SK-N-SH (cell line): ENCODE results near the gene TRIP13.
"Not testable (repeated sequence)": the region's sequence is repeated elsewhere in the genome, so short reads cannot be mapped to it uniquely, and the experiment has no call there.

Experiments used
- EP300 ChIP-seq, 2 experiments: IDR thresholded peaks; 2 replicates each; pipeline versions ENCODE4 v1.4.0 to v1.6.1; 2012; ENCODE audit warnings: borderline replicate concordance in 1 of 2, low read depth in 1 of 2, low read length in 1 of 2
- NRF1 ChIP-seq: IDR thresholded peaks from 2 replicates; pipeline ENCODE4 v1.6.1; 2012; ENCODE audit warnings: low read depth, mild to moderate bottlenecking, low read length
- POLR2AphosphoS5 ChIP-seq: IDR thresholded peaks from 2 replicates; pipeline ENCODE4 v1.6.1; 2012; ENCODE audit warnings: low read depth, low read length
- RAD21 ChIP-seq: IDR thresholded peaks from 2 replicates; pipeline ENCODE4 v1.6.1; 2012; ENCODE audit warnings: mild to moderate bottlenecking, low read length
- TEAD4 ChIP-seq: IDR thresholded peaks from 2 replicates; pipeline ENCODE4 v1.4.0; 2012; ENCODE audit warnings: mild to moderate bottlenecking, borderline replicate concordance; ENCODE audit not compliant: insufficient read depth
- TF ChIP-seq, protein P1 (sequence below): fragments of 200-600 bp; sonication (generic); IDR thresholded peaks from 2 replicates; pipeline ENCODE4 v1.6.1; 2017; ENCODE audit warnings: antibody characterized with exemption, mild to moderate bottlenecking, moderate library complexity
- TF ChIP-seq, protein P2 (sequence below): IDR thresholded peaks from 2 replicates; pipeline ENCODE4 v1.6.1; 2012; ENCODE audit warnings: mild to moderate bottlenecking, low read depth, low read length, moderate library complexity
- TF ChIP-seq, protein P3 (sequence below): IDR thresholded peaks from 2 replicates; pipeline ENCODE4 v1.4.0; 2012; ENCODE audit warnings: low read depth
- TF ChIP-seq, protein P4 (sequence below): IDR thresholded peaks from 2 replicates; pipeline ENCODE4 v1.4.0; 2012; ENCODE audit warnings: low read depth, borderline replicate concordance

DNA sequence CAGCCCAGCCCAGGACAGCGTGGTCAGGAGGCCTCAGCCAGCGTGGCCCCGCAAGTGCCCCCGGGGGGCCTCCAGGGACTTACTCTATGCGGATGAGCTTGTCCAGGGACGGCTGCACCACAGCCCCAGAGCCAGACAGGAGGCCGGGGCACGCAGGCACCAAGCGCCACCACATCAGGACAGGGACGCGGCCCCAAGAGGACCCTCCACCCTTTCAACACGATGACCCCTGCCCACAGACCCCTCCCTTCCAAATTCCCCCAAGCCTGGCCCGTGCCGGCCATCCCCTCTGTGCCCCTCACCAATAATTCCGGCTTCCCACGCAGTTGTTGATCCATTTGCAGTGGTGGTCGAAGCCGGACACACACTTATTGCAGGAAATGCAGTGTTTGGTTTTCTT lies 45.5 kb upstream of the TRIP13 start:
- TF ChIP-seq, protein P1, sequence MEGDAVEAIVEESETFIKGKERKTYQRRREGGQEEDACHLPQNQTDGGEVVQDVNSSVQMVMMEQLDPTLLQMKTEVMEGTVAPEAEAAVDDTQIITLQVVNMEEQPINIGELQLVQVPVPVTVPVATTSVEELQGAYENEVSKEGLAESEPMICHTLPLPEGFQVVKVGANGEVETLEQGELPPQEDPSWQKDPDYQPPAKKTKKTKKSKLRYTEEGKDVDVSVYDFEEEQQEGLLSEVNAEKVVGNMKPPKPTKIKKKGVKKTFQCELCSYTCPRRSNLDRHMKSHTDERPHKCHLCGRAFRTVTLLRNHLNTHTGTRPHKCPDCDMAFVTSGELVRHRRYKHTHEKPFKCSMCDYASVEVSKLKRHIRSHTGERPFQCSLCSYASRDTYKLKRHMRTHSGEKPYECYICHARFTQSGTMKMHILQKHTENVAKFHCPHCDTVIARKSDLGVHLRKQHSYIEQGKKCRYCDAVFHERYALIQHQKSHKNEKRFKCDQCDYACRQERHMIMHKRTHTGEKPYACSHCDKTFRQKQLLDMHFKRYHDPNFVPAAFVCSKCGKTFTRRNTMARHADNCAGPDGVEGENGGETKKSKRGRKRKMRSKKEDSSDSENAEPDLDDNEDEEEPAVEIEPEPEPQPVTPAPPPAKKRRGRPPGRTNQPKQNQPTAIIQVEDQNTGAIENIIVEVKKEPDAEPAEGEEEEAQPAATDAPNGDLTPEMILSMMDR: not testable (repeated sequence)
- TF ChIP-seq, protein P2, sequence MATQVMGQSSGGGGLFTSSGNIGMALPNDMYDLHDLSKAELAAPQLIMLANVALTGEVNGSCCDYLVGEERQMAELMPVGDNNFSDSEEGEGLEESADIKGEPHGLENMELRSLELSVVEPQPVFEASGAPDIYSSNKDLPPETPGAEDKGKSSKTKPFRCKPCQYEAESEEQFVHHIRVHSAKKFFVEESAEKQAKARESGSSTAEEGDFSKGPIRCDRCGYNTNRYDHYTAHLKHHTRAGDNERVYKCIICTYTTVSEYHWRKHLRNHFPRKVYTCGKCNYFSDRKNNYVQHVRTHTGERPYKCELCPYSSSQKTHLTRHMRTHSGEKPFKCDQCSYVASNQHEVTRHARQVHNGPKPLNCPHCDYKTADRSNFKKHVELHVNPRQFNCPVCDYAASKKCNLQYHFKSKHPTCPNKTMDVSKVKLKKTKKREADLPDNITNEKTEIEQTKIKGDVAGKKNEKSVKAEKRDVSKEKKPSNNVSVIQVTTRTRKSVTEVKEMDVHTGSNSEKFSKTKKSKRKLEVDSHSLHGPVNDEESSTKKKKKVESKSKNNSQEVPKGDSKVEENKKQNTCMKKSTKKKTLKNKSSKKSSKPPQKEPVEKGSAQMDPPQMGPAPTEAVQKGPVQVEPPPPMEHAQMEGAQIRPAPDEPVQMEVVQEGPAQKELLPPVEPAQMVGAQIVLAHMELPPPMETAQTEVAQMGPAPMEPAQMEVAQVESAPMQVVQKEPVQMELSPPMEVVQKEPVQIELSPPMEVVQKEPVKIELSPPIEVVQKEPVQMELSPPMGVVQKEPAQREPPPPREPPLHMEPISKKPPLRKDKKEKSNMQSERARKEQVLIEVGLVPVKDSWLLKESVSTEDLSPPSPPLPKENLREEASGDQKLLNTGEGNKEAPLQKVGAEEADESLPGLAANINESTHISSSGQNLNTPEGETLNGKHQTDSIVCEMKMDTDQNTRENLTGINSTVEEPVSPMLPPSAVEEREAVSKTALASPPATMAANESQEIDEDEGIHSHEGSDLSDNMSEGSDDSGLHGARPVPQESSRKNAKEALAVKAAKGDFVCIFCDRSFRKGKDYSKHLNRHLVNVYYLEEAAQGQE: not testable (repeated sequence)
- not testable (repeated sequence) for TF ChIP-seq TEAD4; RAD21; NRF1; POLR2AphosphoS5; EP300 (IDR thresholded peaks at IDR 0.05; ENCODE audit: borderline replicate concordance in 1 of 2, low read depth in 1 of 2, low read length in 1 of 2)
- TF ChIP-seq, protein P3, sequence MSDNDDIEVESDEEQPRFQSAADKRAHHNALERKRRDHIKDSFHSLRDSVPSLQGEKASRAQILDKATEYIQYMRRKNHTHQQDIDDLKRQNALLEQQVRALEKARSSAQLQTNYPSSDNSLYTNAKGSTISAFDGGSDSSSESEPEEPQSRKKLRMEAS: not testable (repeated sequence)
- TF ChIP-seq, protein P4, sequence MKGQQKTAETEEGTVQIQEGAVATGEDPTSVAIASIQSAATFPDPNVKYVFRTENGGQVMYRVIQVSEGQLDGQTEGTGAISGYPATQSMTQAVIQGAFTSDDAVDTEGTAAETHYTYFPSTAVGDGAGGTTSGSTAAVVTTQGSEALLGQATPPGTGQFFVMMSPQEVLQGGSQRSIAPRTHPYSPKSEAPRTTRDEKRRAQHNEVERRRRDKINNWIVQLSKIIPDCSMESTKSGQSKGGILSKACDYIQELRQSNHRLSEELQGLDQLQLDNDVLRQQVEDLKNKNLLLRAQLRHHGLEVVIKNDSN: not testable (repeated sequence)
